ENCODE results near the gene HDAC9.

HDAC9 gene

DNA sequence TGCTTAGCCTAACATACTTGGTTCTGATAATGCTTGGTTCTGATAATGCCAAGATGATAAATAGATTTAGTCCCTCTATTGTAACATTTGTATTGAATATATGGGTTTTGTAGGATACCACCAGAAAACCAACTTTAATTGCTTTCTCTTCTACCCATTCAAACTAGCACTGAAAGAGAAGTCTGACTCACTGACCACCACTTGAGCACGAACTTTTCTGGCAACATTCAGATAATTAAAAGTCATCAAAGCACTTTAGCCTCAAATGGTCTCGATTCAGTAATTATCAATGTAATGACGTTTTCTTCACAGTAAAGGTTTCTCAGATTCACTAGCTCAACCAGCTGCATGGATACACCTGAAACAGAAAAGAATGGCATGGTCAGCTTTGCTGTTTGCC, 63.0 kb downstream of the HDAC9 start:
- DNase-seq (ENCODE audit: low read depth) = no peak

DNA sequence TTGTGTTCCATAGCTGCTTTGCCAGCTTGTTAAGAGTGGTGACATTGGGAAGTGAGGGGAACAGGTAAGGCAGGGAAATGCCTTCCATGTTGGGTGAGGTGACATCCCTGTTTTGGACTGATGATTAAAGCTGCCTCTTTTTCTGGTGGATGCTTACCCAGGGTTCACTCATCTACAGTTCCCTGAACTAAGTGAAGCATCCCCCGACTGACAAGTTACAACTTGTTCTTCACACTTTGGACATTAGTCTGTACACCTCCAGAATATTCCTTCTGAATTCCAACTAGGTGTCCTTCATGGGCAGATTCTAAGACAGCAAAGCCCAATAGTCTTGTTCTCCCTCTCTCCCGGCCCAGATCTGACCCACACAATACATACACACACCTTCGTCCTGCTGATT, 63.4 kb downstream of the HDAC9 start:
- no peak for DNase-seq (ENCODE audit: low read depth)

DNA sequence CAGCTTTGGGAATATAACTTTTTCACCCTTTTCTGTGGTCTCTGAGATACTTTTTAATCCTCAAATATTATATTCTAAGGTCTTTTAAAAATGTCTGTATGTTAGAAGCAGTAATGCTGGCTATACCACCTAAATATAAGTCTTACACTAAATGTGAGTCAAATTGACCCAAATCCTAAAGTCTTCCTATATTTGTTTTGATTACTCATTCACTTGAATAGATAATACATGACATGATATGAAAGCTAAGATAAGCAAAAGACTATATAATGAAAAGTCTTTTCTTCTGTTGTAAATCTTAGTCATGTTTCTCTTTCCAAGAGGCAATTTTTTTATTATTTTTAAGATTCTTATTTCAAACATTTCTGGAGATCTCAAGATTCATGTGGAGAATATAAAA, 64.2 kb downstream of the HDAC9 start:
- no peak for DNase-seq (ENCODE audit: low read depth)

DNA sequence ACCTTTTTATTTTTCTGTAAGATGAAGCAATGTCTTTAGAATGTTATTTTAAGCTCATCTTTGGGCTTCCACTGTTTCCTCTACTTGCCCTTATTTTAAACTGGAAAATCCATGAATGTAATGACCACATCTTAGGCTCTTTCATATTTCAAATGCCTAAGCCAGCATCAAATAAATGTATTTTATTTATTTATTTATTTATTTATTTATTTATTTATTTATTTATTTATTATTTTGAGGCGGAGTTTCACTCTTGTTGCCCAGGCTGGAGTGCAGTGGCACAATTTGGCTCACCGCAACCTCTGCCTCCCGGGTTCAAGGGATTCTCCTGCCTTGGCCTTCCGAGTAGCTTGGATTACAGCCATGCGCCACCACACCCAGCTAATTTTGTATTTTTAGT, 69.2 kb downstream of the HDAC9 start:
- no peak for DNase-seq (ENCODE audit: low read depth)

DNA sequence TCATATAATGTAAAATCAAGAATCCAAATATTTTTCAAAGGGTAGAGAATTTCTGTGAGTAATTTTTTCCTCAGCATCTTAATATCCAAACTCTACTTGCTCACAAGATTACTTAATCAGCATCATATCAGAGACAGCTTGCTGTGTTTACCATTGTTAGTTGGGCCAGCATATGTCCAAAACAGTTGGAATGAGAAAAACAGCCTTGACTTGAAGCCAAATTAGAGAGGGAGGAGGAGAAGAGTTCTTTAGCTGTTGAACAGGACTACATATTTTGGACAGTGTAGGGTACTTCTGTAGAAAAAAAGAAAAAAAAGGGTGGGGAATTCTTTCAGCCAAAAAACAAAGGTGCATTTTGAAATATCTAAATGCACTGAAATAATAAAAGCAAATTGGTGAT, 69.8 kb downstream of the HDAC9 start:
- no peak for DNase-seq (ENCODE audit: low read depth)

DNA sequence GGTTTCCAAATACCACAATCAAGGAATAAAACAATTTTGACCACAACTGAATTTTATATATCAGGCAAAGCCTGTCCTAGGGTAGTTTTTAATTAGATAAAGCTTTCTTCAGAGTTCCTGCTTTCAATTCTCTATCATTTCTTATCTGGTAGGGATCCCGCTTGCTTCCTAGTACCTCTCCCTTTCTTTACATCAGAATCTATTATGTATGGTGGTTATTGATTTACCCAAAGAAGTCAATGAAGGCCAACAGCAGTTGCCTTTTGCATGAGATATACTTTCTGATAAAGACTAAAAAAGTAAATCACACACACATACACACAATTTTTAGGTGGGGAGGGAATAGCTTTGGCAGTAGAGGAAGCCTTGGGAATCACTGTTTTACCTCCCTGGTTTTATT, 70.7 kb downstream of the HDAC9 start:
- DNase-seq (ENCODE audit: low read depth) = no peak

DNA sequence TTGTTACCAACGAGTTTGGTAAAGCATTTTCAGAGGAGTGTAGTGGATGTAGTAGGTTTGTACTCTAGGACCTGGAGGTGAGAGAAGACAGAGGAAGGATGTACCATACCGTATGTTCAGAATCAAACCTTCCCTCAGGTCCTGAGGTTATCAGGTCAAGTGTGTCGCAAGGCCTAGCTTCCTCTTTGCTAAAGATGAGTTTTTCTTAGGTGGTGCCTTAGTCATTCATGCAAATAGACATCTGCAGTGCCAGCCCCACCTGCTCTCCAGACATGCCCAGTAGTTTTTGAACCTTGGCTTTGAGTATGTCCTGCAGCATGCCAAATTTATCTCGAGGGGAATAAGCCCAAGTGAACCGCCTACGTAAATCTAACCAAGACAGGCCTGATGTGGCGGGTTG, 71.3 kb downstream of the HDAC9 start:
- no peak for DNase-seq (ENCODE audit: low read depth)

DNA sequence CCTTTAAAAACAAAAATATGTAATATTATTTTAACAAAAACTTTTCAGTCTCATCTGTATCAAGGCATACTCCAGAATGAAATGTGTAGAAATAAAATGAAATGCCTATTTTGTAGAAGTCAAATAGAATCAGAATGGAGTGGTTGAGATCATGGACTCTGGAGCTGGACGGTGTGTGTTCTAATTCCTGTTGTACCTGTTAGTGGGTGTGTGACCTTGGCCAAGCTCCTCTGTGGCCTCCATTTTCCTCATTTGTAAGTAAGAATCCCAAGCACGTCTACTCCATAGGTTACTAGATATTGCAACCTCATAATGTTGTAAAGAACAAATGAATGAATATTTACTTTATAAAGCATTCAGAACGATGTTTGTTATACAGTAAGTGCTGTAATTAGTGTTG, 74.9 kb downstream of the HDAC9 start:
- DNase-seq (ENCODE audit: low read depth) = no peak

DNA sequence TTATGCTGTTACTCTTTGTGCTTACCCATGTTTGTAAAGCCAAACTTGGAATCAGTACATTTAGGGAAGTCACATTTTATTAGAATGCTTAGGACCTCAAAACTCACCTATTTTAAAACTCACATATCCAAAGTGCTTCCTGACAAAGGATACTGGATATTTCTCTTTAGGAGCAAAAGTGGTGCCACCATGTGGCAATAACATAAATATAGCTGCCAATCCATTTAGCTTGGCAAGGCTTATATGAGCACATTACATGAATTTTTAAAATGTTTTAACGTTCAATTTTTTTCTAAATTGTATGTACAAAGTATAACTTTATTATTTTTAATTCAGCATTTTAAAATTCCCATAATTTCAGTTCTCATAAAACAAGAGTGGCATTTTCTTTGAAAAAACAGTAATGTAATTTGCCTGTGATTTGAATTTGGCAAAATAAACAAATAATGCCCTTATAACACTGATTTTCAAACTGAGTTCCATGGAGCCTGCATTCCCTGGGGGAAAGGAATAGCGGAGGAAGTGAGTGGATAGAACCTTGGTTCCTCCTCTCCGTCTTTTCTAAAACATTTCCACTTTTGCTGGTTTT, 75.4 kb downstream of the HDAC9 start:
- DNase-seq (ENCODE audit: low read depth) = peak; percentile 45

DNA sequence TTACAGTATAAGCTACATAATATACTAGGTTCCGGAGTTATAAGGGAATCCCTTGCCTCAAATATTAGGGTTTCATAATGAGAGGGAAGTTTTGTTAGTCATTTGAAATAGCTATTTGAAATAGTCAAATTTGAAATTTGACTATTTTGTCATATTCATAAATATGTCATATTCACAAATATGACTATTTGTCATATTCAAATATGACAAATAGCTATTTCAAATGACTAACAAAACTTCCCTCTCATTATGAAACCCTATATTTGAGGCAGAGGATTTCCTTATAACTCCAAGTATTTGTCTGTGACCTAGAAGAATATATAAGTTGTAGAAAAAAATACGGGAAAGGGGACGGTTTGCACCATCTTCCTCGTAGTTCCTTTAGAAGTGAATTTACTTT, 76.6 kb downstream of the HDAC9 start:
- DNase-seq (ENCODE audit: low read depth) = no peak

DNA sequence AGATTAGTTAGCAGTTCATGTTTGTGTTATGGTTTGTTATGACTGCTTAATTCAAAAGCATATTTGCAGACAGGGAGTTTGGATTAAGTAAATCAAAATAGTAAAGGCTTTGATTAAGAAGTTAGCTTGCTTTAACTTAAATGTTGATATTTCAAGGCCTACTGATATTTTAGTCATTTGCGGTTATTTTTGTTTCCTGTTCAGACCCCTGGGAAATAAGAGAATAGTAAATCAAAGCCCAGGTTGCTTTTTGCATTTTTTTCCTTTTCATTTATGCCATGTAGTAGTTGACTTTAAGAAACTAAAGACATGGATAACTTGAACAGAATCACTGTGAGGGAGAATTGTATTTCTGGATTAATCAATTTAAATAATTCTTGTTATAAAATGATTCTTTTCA, 77.3 kb downstream of the HDAC9 start:
- DNase-seq (ENCODE audit: low read depth) = no peak

DNA sequence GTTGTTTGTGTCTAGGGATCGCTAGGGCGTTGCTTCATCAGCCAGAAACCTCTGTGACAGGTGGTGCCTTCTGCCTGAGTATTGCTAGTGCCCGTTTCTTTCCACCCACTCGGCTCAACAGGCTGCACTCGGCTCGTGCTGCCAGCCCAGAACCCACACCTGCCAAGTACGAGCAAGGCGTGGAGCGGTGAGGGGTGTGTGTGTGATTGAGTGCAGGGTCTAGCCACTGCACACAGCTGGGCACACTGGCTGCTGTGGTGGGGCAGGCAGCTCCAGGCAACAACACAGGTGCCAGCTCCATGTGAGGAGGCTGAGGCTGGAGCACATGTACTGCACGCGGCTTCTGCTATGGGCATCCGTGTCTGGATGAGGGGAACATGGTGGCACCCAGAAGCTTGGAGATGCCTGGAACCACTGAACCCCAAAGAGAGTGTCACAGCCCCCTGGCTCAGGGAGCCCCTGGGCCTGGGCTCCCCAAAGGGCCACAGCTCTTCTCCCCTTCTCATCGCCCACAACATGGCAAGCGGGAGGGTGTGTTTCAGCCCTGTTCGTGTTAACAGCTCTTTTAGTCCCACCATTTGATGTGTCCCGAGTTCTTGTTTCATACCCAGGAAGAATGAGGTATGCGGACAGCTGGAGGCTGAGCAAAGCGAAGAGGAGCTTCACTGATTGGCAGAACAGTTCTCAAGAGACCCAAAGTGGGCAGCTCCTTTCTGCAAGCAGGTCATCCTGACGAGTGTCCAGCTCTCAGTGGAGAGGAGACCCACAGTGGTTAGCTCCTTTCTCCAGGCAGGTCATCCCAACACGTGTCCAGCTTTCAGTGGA, 78.1 kb downstream of the HDAC9 start:
- no peak for DNase-seq (ENCODE audit: low read depth)

DNA sequence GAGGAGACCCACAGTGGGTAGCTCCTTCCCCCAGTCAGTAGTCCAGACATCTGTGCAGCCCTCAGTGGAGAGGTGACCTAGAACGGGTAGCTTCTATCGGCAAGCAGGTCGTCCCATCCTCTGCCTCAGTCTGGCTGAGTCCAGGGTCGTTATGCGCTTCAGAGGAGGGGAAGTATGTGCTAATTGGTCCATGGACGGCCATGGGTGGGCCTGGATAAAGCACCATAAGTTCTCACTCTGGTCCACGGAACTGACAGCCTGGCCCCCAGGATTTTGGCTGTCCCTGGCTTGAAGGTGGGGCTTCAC, 78.6 kb downstream of the HDAC9 start:
- DNase-seq (ENCODE audit: low read depth) = no peak

DNA sequence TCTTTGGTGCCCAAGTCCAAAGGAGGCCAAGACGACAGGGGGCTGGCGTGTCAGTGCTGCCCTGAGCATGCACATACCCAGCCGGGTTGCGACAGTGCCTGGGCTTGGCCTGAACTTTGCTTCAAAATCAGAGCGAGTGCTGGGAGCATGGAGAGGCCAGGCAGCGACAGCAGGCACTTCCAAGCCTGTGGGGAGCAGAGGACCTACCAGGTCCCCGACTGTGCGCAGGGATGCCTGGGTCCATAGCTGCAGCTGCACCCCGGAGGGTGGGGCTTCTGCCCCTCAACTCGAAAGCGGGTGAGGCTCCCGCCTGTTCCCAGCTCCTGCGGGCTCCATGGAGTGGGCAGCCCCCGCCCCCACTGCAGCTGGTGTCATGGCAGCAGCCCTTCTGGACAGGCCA, 79.1 kb downstream of the HDAC9 start:
- DNase-seq (ENCODE audit: low read depth) = no peak

DNA sequence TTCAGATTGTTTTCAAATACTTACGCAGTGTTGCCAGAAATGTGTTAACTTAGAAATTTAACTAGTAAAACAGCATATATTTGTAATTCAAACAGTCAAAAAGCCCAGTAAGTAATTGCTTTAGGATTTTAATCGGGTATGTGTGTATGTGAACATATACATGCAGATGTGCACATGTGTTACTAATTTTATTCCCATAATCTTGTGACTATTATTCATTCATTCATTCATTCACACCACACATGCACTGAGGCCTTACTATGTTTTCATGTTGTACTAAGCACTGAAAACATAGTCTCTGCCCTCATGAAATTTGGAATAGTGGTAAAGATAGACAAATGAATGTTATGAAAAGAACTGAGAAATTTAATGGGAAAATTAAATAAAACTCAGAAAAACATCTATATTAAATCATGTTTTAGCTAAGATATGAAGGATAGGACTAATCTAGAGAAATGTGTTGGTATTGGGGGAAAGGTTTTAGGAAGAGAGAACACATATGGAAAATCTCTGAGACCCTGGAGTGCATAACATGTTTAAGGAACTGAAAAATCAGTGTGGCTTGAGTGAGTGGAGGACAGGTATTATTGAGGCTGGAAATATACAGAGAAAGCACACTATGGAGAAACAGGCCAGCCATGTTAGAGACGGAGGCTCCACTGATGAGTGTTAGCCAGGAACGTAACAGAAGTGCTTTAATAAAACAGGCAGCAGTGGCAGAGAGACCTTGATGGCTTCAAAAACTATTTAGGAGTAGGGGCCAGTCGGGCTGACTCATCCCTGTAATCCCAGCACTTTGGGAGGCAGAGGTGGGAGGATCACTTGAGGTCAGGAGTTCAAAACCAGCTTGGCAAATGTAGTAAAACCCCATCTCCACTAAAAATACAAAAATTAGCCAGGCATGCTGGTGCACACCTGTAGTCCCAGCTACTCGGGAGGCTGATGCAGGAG, 80.3 kb downstream of the HDAC9 start:
- no peak for DNase-seq (ENCODE audit: low read depth)

DNA sequence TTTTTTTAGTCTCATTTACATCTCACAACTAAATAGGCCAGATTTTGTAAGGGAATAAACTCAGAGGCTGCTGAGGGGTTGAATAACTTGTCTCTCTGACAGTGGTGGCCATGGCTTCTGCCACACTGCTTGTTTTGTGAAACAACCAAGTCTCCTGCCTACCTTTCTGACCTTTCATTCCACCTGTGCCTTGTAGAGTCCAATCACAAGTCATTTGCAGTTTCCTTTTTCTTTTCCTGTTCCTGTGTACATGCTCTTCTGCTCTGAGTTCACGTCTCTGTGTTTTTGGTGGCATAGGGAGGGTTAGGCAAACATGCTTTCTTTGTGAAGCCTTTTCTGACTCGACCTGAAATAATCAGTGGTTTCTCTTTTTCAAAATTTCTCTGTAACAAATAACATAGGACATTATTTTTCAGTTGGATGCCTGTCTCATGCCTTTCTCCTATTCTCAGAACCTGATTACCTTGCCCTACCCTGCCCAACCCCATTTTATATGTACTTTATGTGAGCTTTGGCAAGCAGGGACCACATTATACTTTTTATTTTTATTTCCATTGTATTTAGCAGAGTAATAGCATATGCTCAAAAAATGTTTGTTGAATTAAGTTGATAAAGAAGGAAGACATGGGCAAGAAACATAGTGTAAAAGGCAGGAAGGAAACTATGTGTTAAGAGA, 81.7 kb downstream of the HDAC9 start:
- DNase-seq (ENCODE audit: low read depth) = no peak

DNA sequence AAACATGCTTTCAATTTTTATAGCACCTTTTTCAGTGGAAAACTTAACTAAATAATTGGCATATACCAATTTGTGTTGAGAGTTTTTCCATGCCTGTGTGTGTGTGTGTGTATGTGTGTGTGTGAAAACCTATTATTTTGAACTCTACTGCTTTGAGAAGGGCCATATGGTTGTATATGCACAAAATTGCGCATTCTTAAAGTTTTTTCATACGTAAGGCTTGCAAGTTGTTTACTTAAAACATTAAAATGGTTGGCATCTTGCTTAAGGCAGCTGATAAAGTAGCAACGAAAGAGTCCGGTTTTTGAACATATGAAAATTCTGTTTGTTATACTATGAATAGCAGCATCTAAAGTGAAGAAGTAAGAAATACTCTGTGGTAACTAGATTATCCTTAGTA, 84.1 kb downstream of the HDAC9 start:
- DNase-seq (ENCODE audit: low read depth) = no peak

DNA sequence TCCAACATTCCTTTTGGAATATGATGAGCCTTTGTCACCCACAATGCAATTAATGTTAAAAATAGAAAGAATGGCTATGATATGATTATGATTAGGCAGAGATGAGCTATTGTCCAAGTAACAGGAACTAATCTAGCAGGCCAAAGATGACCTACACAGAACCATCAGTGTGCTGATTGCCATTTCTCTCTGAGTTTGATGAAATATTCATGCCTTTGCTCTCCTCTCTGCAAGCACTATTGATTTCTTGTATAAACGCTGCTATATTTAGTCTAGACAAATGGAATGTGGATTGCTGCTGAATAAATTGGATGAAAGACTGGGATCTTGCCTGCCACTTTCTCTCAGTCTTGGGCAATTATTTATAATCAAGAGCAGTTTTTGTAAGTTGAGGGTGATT, 85.4 kb downstream of the HDAC9 start:
- DNase-seq (ENCODE audit: low read depth) = no peak

DNA sequence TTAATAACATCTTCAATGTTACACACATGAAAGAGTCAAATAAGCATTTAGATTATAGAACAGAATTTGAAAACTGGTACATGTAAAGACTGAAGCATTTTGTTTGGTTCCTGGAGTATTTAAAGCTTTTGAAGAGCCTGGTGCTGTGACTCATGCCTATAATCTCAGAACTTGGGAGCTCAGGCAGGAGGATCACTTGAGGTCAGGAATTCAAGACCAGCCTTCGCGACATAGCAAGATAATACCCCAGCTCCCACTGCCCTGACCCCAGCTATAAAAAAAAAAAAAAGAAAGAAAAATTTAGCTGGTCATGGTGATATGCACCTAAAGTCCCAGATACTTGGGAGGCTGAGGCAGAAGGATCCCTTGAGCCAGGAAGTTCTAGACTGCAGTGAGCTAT, 87.8 kb downstream of the HDAC9 start:
- no peak for DNase-seq (ENCODE audit: low read depth)

DNA sequence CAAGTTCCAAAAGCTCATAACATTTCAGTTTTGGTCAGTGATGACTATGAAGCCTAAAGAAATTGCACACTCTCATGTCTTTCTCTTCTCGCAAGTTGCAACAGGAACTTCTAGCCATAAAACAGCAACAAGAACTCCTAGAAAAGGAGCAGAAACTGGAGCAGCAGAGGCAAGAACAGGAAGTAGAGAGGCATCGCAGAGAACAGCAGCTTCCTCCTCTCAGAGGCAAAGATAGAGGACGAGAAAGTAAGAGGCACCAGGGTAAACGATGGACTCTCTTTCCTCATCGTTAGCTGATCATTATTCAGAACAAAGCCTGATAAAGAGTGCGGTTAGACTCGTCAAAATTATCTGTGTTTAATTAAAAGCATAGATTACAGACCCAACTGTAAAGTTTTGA, 94.7 kb downstream of the HDAC9 start:
- DNase-seq (ENCODE audit: low read depth) = no peak

DNA sequence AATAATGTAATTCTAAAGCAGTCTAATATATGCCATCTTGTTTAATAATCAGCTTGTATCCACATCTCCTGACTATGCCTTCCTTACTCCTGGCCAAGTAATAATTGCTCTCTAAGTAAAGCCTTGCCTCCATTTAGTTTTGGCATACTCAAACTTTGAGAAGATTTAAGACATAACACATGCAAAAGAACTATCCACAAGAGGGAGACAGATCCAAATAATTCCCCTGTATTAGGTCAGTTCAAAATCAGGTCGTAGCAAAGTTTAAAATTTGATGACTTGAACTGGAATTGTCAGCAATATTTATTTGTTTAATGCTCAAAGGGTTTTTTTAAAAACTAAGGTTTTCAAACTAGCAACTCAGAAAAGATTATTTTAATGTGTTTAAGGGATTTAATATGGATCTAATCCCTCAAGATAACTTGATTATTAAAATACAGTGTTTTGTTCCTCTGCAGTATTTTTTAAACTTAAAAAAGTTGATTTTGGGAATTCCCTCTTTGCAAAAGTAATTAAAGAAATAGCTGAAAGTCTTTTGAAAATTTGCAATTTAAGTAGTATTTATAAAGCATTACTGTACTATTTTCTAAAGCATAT, 95.3 kb downstream of the HDAC9 start:
- peak; percentile 68 for DNase-seq (ENCODE audit: low read depth)

DNA sequence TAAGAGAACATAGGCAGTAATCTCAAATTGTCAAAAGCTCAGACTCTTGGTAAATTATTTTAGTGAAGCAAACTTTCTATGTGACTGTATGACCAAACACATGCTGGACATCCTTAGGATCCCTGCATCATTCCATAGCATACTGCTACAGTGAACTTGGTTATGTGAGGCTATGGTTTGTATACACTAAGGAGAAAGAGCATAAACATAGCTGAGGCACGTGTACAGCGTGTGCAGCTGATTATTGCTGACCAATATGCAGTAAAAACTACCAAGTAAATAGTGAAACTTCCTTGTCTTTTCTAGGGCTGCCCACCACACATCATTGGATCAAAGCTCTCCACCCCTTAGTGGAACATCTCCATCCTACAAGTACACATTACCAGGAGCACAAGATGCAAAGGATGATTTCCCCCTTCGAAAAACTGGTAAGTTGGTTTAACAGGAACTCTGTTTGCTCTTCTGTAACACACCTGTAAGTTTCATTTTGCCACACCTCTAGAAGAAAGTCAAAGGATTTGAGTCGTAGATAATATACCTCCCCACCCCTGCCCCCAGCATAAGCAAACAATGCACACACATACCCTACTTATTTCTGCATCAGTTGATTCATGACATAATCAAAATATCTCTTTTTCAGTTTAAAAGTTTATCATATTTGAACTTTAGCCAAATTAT, 98.2 kb downstream of the HDAC9 start:
- no peak for DNase-seq (ENCODE audit: low read depth)

Data from fibroblast of the conjunctiva (primary cell).